BLaER1 treated with 17β-estradiol and CSF1 and Interleukin-3, amounts not matched to agents 10 nM and 100 nM (cell line): ENCODE measurements around the gene SMIM3.
A peak's percentile ranks its signal among the peaks of the same experiment; 100 is the strongest.
"Not testable (repeated sequence)": the region's sequence is repeated elsewhere in the genome, so short reads cannot be mapped to it uniquely, and the experiment has no call there.

Experiments
- H3K27ac ChIP-seq, 11 experiments: shearing (Covaris generic); formaldehyde crosslinking; 2 replicates each; pipeline ENCODE4 v1.8.1; 2022
- H3K27me3 ChIP-seq, 11 experiments: shearing (Covaris generic); formaldehyde crosslinking; 2 replicates each; pipeline ENCODE4 v1.8.1; 2022
- H3K36me3 ChIP-seq, 11 experiments: shearing (Covaris generic); formaldehyde crosslinking; 2 replicates each; pipeline ENCODE4 v1.8.1; 2022
- H3K4me1 ChIP-seq, 10 experiments: shearing (Covaris generic); formaldehyde crosslinking; 2 replicates each; pipeline ENCODE4 v1.8.1; 2022
- H3K4me2 ChIP-seq, 11 experiments: shearing (Covaris generic); formaldehyde crosslinking; 2 replicates each; pipeline ENCODE4 v1.8.1; 2022
- H3K4me3 ChIP-seq, 10 experiments: shearing (Covaris generic); formaldehyde crosslinking; 2 replicates each; pipeline ENCODE4 v1.8.1; 2022
- H3K9ac ChIP-seq, 11 experiments: shearing (Covaris generic); formaldehyde crosslinking; 2 replicates each; pipeline ENCODE4 v1.8.1; 2022
- H3K9me3 ChIP-seq, 11 experiments: shearing (Covaris generic); formaldehyde crosslinking; replicated peaks in 1 of 11; 2 replicates each; pipeline ENCODE4 v1.8.1; 2022
- H4K20me1 ChIP-seq, 11 experiments: shearing (Covaris generic); formaldehyde crosslinking; 2 replicates each; pipeline ENCODE4 v1.8.1; 2022
- Cebpa-rat ChIP-seq, 11 experiments: shearing (Covaris generic); IDR thresholded peaks; 2 replicates each; pipeline ENCODE4 v1.8.1; 2022

SMIM3 gene, protein sequence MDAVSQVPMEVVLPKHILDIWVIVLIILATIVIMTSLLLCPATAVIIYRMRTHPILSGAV

DNA sequence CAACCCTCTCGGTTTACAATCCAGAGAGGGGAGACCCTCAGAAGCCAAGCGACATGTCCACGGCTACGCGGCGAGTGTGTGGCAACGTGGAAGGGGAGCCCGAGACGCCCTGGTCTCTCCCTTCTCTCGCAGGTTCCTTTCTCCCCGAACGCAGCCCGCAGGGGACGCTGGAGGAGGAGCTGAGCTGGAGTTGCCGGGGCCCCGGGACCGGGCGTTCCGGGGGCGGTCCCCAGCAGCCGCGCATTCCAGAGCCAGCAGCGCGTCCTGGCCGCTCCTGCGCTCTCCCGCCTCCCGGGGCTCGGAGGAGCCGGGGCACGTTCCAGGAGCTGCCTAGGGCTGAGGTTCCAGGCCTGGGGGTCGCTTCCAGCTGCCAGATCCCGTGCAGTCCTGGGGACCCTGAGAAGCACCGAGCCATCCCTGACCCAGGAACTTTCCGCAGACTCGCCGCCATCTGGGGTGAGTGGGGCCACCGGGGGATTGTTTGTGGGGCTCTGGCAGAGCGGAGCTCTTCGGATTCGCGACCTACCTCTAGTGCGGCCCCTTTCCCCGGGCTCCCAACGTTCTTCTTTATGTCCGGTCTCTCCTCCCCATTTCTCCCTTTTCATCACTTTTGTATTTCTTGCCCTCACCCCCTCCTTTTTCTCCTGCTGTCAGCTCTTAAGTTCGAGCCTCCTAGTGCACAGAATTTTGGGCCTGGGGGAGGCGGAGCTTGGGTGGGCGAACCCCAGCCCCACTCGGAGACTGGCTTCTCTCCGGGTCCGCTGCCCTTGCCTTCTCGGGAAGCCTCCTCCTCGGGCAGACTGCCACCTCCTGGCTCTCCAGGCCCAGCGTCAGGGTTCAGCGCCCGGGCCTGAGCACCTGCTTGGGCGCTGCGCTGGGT is at the start of gene SMIM3:
SMIM3 (plus strand) TSS at position 241 of the 880 bp plus-strand sequence. CDS start 16,684 bp downstream, outside the sequence.
- Histone ChIP-seq H3K9ac (peak within 1 kb of the TSS; percentile 81 to 94 (median 89)), H3K9me3 (no peaks in the 10 kb centered on the region), H3K27me3 (no peaks in the 10 kb centered on the region), H3K4me3 (peak within 1 kb of the TSS; percentile 65 to 96 (median 84)), H4K20me1 (peaks cover 0 to 30% (median 0%) of the 10 kb centered on the region in 11 experiments; a peak in 5 of 22 replicates), H3K27ac (peak within 1 kb of the TSS; percentile 74 to 93 (median 85)), H3K4me2 (peak within 1 kb of the TSS; percentile 87 to 97 (median 95)), H3K36me3 (peaks cover 0 to 12% (median 0%) of the 10 kb centered on the region in 11 experiments; a peak in 3 of 22 replicates), H3K4me1 (peaks cover 64 to 79% (median 71%) of the 10 kb centered on the region in 10 experiments)
- TF ChIP-seq Cebpa-rat (IDR thresholded peaks at IDR 0.05): no peak

- Histone ChIP-seq H3K4me1 (peaks cover 3 to 52% (median 8%) of the 10 kb centered on the region in 10 experiments), H3K4me3 (no peak overlapping the region), H3K9me3 (peaks cover 0 to 7% (median 6%) of the 10 kb centered on the region in 11 experiments; a peak in 16 of 22 replicates), H3K27ac (peak overlapping the region in 2 of 11 experiments; percentile 73 to 82; a peak in 2 of 22 replicates), H3K4me2 (no peak overlapping the region; a peak in 1 of 22 replicates), H3K9ac (peak overlapping the region in 1 of 11 experiments; percentile 64; a peak in 1 of 22 replicates), H3K27me3 (no peaks in the 10 kb centered on the region), H3K36me3 (peaks cover 81 to 100% (median 94%) of the 10 kb centered on the region in 11 experiments), H4K20me1 (peaks cover 0 to 13% (median 3%) of the 10 kb centered on the region in 11 experiments; a peak in 6 of 22 replicates)
- TF ChIP-seq Cebpa-rat (IDR thresholded peaks at IDR 0.05): no peak
Observed at GRCh38 chr5:150729859-150730258, 48.7 kb upstream of the SMIM3 start.

DNA sequence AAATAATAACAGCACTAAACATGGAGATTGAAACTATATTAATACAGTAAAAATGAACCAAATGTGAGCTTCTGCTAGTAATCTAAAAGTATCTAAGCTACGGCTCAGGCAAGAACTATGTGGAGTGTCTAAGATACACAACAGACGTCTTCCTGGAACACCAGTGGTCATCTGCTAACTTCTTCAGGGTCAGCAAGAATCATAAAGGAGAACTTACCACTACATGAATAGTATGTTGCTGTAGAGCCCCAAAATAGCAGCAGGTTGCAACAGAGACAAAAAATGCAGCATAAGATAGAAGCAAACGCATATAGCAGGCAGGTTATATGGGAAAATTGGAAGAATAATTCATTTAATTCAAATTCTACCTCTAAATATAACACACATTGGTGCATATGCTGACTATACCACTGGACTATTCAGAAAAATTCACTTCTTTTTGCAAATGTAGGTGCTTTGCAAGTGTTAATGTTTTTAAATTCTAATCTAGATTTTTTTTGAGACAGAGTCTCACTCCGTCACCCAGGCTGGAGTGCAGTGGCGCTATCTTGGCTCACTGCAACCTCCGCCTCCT is 46.8 kb upstream of the SMIM3 start:
- Histone ChIP-seq H3K4me1 (peaks cover 9 to 65% (median 16%) of the 10 kb centered on the region in 10 experiments), H3K4me3 (no peak overlapping the region), H4K20me1 (peaks cover 0 to 20% (median 5%) of the 10 kb centered on the region in 11 experiments; a peak in 6 of 22 replicates), H3K9ac (peak overlapping the region in 3 of 11 experiments; percentile 48 to 69 (median 64); a peak in 5 of 22 replicates), H3K36me3 (peaks cover 74 to 100% (median 96%) of the 10 kb centered on the region in 11 experiments), H3K27me3 (no peaks in the 10 kb centered on the region), H3K27ac (peak overlapping the region in 3 of 11 experiments; percentile 66 to 82 (median 73); a peak in 7 of 22 replicates), H3K9me3 (peaks cover 10 to 26% (median 24%) of the 10 kb centered on the region in 11 experiments), H3K4me2 (peak overlapping the region in 3 of 11 experiments; percentile 17 to 76 (median 69); a peak in 5 of 22 replicates)
- TF ChIP-seq Cebpa-rat (IDR thresholded peaks at IDR 0.05): no peak

GRCh38 chr5:150734579-150735384 is 43.8 kb upstream of the SMIM3 start:
- Histone ChIP-seq H3K4me3 (peak overlapping the region in 3 of 10 experiments; percentile 1 to 30 (median 10); a peak in 3 of 20 replicates), H4K20me1 (peaks cover 0 to 43% (median 13%) of the 10 kb centered on the region in 11 experiments; a peak in 9 of 22 replicates), H3K27ac (peak overlapping the region in 8 of 11 experiments; percentile 23 to 82 (median 62); a peak in 14 of 22 replicates), H3K27me3 (no peaks in the 10 kb centered on the region), H3K36me3 (peaks cover 60 to 100% (median 100%) of the 10 kb centered on the region in 11 experiments), H3K4me1 (peaks cover 9 to 87% (median 16%) of the 10 kb centered on the region in 10 experiments), H3K9ac (peak overlapping the region in 3 of 11 experiments; percentile 38 to 65 (median 65); a peak in 4 of 22 replicates), H3K4me2 (peak overlapping the region; percentile 10 to 76 (median 59); a peak in 18 of 22 replicates), H3K9me3 (peaks cover 18 to 54% (median 45%) of the 10 kb centered on the region in 11 experiments)
- no peak for TF ChIP-seq Cebpa-rat (IDR thresholded peaks at IDR 0.05)

- peaks cover 18 to 61% (median 45%) of the 10 kb centered on the region in 11 experiments for H3K9me3 ChIP-seq
- H3K36me3 ChIP-seq: peaks cover 51 to 97% (median 95%) of the 10 kb centered on the region in 11 experiments
- H3K4me2 ChIP-seq: peak overlapping the region in 2 of 11 experiments; percentile 39 to 44; a peak in 2 of 22 replicates
- peaks cover 0 to 69% (median 29%) of the 10 kb centered on the region in 11 experiments; a peak in 13 of 22 replicates for H4K20me1 ChIP-seq
- no peak for TF ChIP-seq Cebpa-rat (IDR thresholded peaks at IDR 0.05)
- H3K9ac ChIP-seq: no peak overlapping the region
- H3K27me3 ChIP-seq: no peaks in the 10 kb centered on the region
- no peak overlapping the region for H3K4me3 ChIP-seq
- peaks cover 9 to 50% (median 16%) of the 10 kb centered on the region in 10 experiments for H3K4me1 ChIP-seq
- H3K27ac ChIP-seq: no peak overlapping the region
Observed at GRCh38 chr5:150738862-150739261, 39.7 kb upstream of the SMIM3 start.

DNA sequence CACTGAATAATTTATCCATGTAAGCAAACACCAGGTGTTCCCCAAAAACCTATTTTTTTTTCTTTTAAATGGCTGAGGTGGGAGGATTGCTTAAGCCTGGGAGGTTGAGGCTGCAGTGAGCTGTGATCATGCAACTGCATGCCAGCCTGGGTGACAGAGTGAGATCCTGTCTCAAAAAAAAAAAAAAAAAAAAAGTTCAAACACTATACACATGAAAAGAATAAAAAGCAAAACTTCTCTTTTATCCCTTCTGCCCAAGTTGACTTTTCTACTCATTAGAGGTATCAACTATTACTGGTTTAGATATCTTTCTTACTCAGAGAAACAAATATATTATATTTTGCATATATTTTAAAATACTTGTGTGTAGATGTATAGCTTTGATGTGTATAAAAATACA is 37.6 kb upstream of the SMIM3 start:
- Histone ChIP-seq H3K9me3 (peaks cover 14 to 42% (median 30%) of the 10 kb centered on the region in 11 experiments), H3K27ac (no peak overlapping the region), H4K20me1 (peaks cover 0 to 52% (median 28%) of the 10 kb centered on the region in 11 experiments; a peak in 12 of 22 replicates), H3K4me1 (peaks cover 0 to 28% (median 0%) of the 10 kb centered on the region in 10 experiments; a peak in 6 of 20 replicates), H3K36me3 (peaks cover 46 to 78% (median 75%) of the 10 kb centered on the region in 11 experiments), H3K4me2 (no peak overlapping the region), H3K4me3 (no peak overlapping the region), H3K27me3 (no peaks in the 10 kb centered on the region), H3K9ac (no peak overlapping the region)
- TF ChIP-seq Cebpa-rat (IDR thresholded peaks at IDR 0.05): no peak

- H3K27me3 ChIP-seq, H3K4me2 ChIP-seq, H3K27ac ChIP-seq, H3K4me3 ChIP-seq, H3K9ac ChIP-seq: not testable (repeated sequence)
- H4K20me1 ChIP-seq: peaks cover 0 to 50% (median 28%) of the 10 kb centered on the region in 11 experiments; a peak in 12 of 22 replicates
- peaks cover 32 to 62% (median 59%) of the 10 kb centered on the region in 11 experiments for H3K36me3 ChIP-seq
- peaks cover 0 to 26% (median 14%) of the 10 kb centered on the region in 11 experiments; a peak in 18 of 22 replicates for H3K9me3 ChIP-seq
- H3K4me1 ChIP-seq: peaks cover 0 to 23% (median 0%) of the 10 kb centered on the region in 10 experiments; a peak in 5 of 20 replicates
Observed at GRCh38 chr5:150742455-150743141, 36.0 kb upstream of the SMIM3 start.

DNA sequence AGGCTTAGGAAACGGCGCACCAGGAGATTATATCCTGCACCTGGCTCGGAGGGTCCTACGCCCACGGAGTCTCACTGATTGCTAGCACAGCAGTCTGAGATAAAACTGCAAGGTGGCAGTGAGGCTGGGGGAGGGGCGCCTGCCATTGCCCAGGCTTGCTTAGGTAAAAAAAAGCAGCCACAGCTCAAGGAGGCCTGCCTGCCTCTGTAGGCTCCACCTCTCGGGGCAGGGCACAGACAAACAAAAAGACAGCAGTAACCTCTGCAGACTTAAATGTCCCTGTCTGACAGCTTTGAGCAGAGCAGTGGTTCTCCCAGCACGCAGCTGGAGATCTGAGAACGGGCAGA is 35.4 kb upstream of the SMIM3 start:
- H3K36me3 ChIP-seq: peaks cover 28 to 57% (median 54%) of the 10 kb centered on the region in 11 experiments
- not testable (repeated sequence) for H3K9ac ChIP-seq, H3K27me3 ChIP-seq, H3K4me2 ChIP-seq, H3K27ac ChIP-seq, H3K4me3 ChIP-seq
- H4K20me1 ChIP-seq: peaks cover 0 to 47% (median 28%) of the 10 kb centered on the region in 11 experiments; a peak in 12 of 22 replicates
- H3K9me3 ChIP-seq: peaks cover 0 to 21% (median 10%) of the 10 kb centered on the region in 11 experiments; a peak in 13 of 22 replicates
- H3K4me1 ChIP-seq: peaks cover 0 to 18% (median 0%) of the 10 kb centered on the region in 10 experiments; a peak in 5 of 20 replicates
